Gastrocnemius medialis (tissue), 4 donors: ENCODE results near the gene PLXNA1.

Experiments
- POLR2A ChIP-seq, 2 donors: fragments of 450-650 bp; IDR thresholded peaks; one replicate each; pipeline ENCODE4 v1.6.1; 2017; ENCODE audit warnings: antibody characterized with exemption in 2 of 2, mild to moderate bottlenecking in 2 of 2, moderate library complexity in 2 of 2
- TF ChIP-seq, protein P1 (sequence below), 5 experiments: fragments of 450-650 bp in 3 of 5; fragments of 200-600 bp in 2 of 5; sonication (generic) in 2 of 5; IDR thresholded peaks in 4 of 5; conservative IDR thresholded peaks in 1 of 5; 1 replicate in 4 of 5; 2 replicates in 1 of 5; pipeline ENCODE4 v1.5.1; 2016 to 2019; ENCODE audit warnings: antibody characterized with exemption in 5 of 5, mild to moderate bottlenecking in 3 of 5, moderate library complexity in 3 of 5

GRCh38 chr3:126937533-126937932, 45.4 kb upstream of the PLXNA1 start:
- TF ChIP-seq, protein P1, sequence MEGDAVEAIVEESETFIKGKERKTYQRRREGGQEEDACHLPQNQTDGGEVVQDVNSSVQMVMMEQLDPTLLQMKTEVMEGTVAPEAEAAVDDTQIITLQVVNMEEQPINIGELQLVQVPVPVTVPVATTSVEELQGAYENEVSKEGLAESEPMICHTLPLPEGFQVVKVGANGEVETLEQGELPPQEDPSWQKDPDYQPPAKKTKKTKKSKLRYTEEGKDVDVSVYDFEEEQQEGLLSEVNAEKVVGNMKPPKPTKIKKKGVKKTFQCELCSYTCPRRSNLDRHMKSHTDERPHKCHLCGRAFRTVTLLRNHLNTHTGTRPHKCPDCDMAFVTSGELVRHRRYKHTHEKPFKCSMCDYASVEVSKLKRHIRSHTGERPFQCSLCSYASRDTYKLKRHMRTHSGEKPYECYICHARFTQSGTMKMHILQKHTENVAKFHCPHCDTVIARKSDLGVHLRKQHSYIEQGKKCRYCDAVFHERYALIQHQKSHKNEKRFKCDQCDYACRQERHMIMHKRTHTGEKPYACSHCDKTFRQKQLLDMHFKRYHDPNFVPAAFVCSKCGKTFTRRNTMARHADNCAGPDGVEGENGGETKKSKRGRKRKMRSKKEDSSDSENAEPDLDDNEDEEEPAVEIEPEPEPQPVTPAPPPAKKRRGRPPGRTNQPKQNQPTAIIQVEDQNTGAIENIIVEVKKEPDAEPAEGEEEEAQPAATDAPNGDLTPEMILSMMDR (IDR thresholded peaks at IDR 0.05 in 4 of 5, conservative IDR thresholded peaks at IDR 0.05 in 1 of 5) = no peak
- no peak for TF ChIP-seq POLR2A (IDR thresholded peaks at IDR 0.05)
